CD4-positive, CD25-positive, alpha-beta regulatory T cell (primary cell): Measurements from ENCODE around the gene RIPK4. TPM values are rescaled to one million over a fixed set of nuclear protein-coding genes. Genes with fewer than 3 reads are reported as not detected.

ENCODE experiments used
- ATAC-seq, 2 donors: fragments of 150-1000 bp; cut with Tn5 transposase; one replicate each; pipeline ENCODE4 v1.10.0; 2021; ENCODE audit warnings: low read depth in 2 of 2, moderate number of reproducible peaks in 2 of 2, moderate library complexity in 1 of 2
- DNase-seq, 3 donors: peaks; one replicate each; pipeline versions ENCODE4 v3.0.0 to v3.0.0-alpha.2; 2012 to 2022; ENCODE audit warnings: mixed read lengths in 1 of 3
- H3K27ac ChIP-seq: one replicate; pipeline ENCODE4 v1.7.0; 2013; ENCODE audit warnings: mild to moderate bottlenecking, low read length; ENCODE audit not compliant: insufficient read depth, poor library complexity, severe bottlenecking
- H3K27me3 ChIP-seq: one replicate; pipeline ENCODE4 v1.7.0; 2013; ENCODE audit warnings: low read length; ENCODE audit not compliant: control insufficient read depth, insufficient read depth
- H3K36me3 ChIP-seq: one replicate; pipeline ENCODE4 v1.7.0; 2013; ENCODE audit warnings: mild to moderate bottlenecking, low read length, moderate library complexity; ENCODE audit not compliant: control insufficient read depth, insufficient read depth
- H3K4me1 ChIP-seq: 2 replicates; pipeline ENCODE4 v1.7.0; 2013; ENCODE audit warnings: mild to moderate bottlenecking, low read length; ENCODE audit not compliant: insufficient read depth, control insufficient read depth, poor library complexity, severe bottlenecking
- H3K4me3 ChIP-seq: one replicate; pipeline ENCODE4 v1.7.0; 2013; ENCODE audit warnings: low read depth, mild to moderate bottlenecking, low read length, moderate library complexity
- H3K9me3 ChIP-seq, 2 experiments: 1 replicate in 1 of 2; 2 replicates in 1 of 2; pipeline ENCODE4 v1.7.0; 2013; ENCODE audit warnings: low read length in 2 of 2, mild to moderate bottlenecking in 1 of 2, moderate library complexity in 1 of 2; ENCODE audit not compliant: control insufficient read depth in 2 of 2
- H3K27ac Mint-ChIP-seq, 3 donors: one replicate each; pipeline ENCODE4 v1.8.0; 2020 to 2022; ENCODE audit warnings: mild to moderate bottlenecking in 3 of 3, mixed read lengths in 3 of 3, moderate library complexity in 2 of 3
- H3K27me3 Mint-ChIP-seq: one replicate; pipeline ENCODE4 v1.8.0; 2022; ENCODE audit warnings: mild to moderate bottlenecking, mixed read lengths
- H3K36me3 Mint-ChIP-seq: one replicate; pipeline ENCODE4 v1.8.0; 2020; ENCODE audit warnings: mixed read lengths
- H3K4me1 Mint-ChIP-seq, 4 donors: one replicate each; pipeline ENCODE4 v1.8.0; 2020 to 2022; ENCODE audit warnings: mixed read lengths in 4 of 4, mild to moderate bottlenecking in 1 of 4
- H3K4me3 Mint-ChIP-seq, 4 donors: one replicate each; pipeline ENCODE4 v1.8.0; 2020 to 2022; ENCODE audit warnings: mild to moderate bottlenecking in 4 of 4, mixed read lengths in 4 of 4, moderate library complexity in 3 of 4
- H3K9me3 Mint-ChIP-seq, 7 donors: one replicate each; pipeline ENCODE4 v1.8.0; 2020 to 2022; ENCODE audit warnings: mixed read lengths in 7 of 7, mild to moderate bottlenecking in 3 of 7, moderate library complexity in 2 of 7
- polyA plus RNA-seq, 4 donors: library from polyadenylated mRNA; unstranded; fragments of 300-500 nt; fragmentation: Illumina TruSeq; gene quantifications; one replicate each; pipeline ENCODE4 v1.2.3, GENCODE V29; 2021
- total RNA-seq: library from RNA; stranded (reverse); gene quantifications from one replicate; pipeline ENCODE4 v1.2.3, GENCODE V29; 2022

The RIPK4 gene
- total and polyA plus RNA-seq, 5 donors from 2014 or later, result 0.39 to 0.52 (median 0.41) TPM; not detected in 2

GRCh38 chr21:41710823-41711160 is 56.1 kb downstream of the RIPK4 start:
- Histone ChIP-seq H3K36me3 (no peaks in the 10 kb centered on the region), H3K4me1 (no peaks in the 10 kb centered on the region), H3K27ac (no peak overlapping the region), H3K9me3 (peaks cover 0 to 3% of the 10 kb centered on the region in 2 experiments), H3K27me3 (peaks cover 2% of the 10 kb centered on the region), H3K4me3 (no peak overlapping the region)
- Mint-ChIP-seq H3K36me3 (peaks cover 3% of the 10 kb centered on the region), H3K27ac (no peak overlapping the region), H3K9me3 (peaks cover 0 to 10% (median 3%) of the 10 kb centered on the region in 7 donors), H3K4me1 (peaks cover 0 to 5% (median 2%) of the 10 kb centered on the region in 4 donors), H3K4me3 (no peak overlapping the region), H3K27me3 (peaks cover 45% of the 10 kb centered on the region)
- no peak for ATAC-seq
- DNase-seq, result no peak

GRCh38 chr21:41709965-41710822 is 56.7 kb downstream of the RIPK4 start:
- no peak for ATAC-seq
- Mint-ChIP-seq H3K27me3 (peaks cover 43% of the 10 kb centered on the region), H3K36me3 (peaks cover 3% of the 10 kb centered on the region), H3K9me3 (peaks cover 0 to 10% (median 3%) of the 10 kb centered on the region in 7 donors), H3K4me3 (no peak overlapping the region), H3K4me1 (peaks cover 0 to 5% (median 2%) of the 10 kb centered on the region in 4 donors), H3K27ac (no peak overlapping the region)
- H3K4me3 ChIP-seq, result no peak overlapping the region
- H3K36me3 ChIP-seq, result no peaks in the 10 kb centered on the region
- no peaks in the 10 kb centered on the region for H3K4me1 ChIP-seq
- H3K27me3 ChIP-seq, result peaks cover 2% of the 10 kb centered on the region
- DNase-seq, result no peak
- H3K27ac ChIP-seq, result no peak overlapping the region
- peaks cover 0 to 3% of the 10 kb centered on the region in 2 experiments for H3K9me3 ChIP-seq

GRCh38 chr21:41709166-41709565 is 57.7 kb downstream of the RIPK4 start:
- no peak overlapping the region for H3K27ac Mint-ChIP-seq
- peaks cover 39% of the 10 kb centered on the region for H3K27me3 Mint-ChIP-seq
- H3K36me3 Mint-ChIP-seq, result peaks cover 3% of the 10 kb centered on the region
- H3K9me3 Mint-ChIP-seq, result peaks cover 0 to 10% (median 3%) of the 10 kb centered on the region in 7 donors
- peaks cover 0 to 5% (median 2%) of the 10 kb centered on the region in 4 donors for H3K4me1 Mint-ChIP-seq
- ATAC-seq (no peak), DNase-seq (no peak)
- Histone ChIP-seq H3K27me3 (peaks cover 2% of the 10 kb centered on the region), H3K4me3 (no peak overlapping the region), H3K4me1 (no peaks in the 10 kb centered on the region), H3K27ac (no peak overlapping the region), H3K9me3 (peaks cover 0 to 3% of the 10 kb centered on the region in 2 experiments), H3K36me3 (no peaks in the 10 kb centered on the region)
- H3K4me3 Mint-ChIP-seq, result no peak overlapping the region

- no peaks in the 10 kb centered on the region for H3K4me1 ChIP-seq
- no peak for ATAC-seq
- Mint-ChIP-seq H3K27me3 (peaks cover 38% of the 10 kb centered on the region), H3K36me3 (peaks cover 3% of the 10 kb centered on the region), H3K9me3 (peaks cover 0 to 10% (median 3%) of the 10 kb centered on the region in 7 donors), H3K4me3 (no peak overlapping the region), H3K4me1 (peaks cover 0 to 5% (median 2%) of the 10 kb centered on the region in 4 donors), H3K27ac (no peak overlapping the region)
- H3K36me3 ChIP-seq, result no peaks in the 10 kb centered on the region
- H3K27ac ChIP-seq, result no peak overlapping the region
- H3K9me3 ChIP-seq, result peaks cover 0 to 3% of the 10 kb centered on the region in 2 experiments
- H3K4me3 ChIP-seq, result no peak overlapping the region
- H3K27me3 ChIP-seq, result peaks cover 2% of the 10 kb centered on the region
- DNase-seq, result no peak
Observed at GRCh38 chr21:41707960-41708330, 58.9 kb downstream of the RIPK4 start.

GRCh38 chr21:41707231-41707959 is 59.5 kb downstream of the RIPK4 start:
- H3K4me3 ChIP-seq, result no peak overlapping the region
- no peaks in the 10 kb centered on the region for H3K4me1 ChIP-seq
- H3K27ac ChIP-seq, result no peak overlapping the region
- no peak overlapping the region for H3K27ac Mint-ChIP-seq
- peaks cover 0 to 3% of the 10 kb centered on the region in 2 experiments for H3K9me3 ChIP-seq
- no peak for DNase-seq
- no peaks in the 10 kb centered on the region for H3K36me3 ChIP-seq
- peaks cover 0 to 3% (median 1%) of the 10 kb centered on the region in 4 donors for H3K4me1 Mint-ChIP-seq
- peaks cover 33% of the 10 kb centered on the region for H3K27me3 Mint-ChIP-seq
- H3K9me3 Mint-ChIP-seq, result peaks cover 0 to 10% (median 3%) of the 10 kb centered on the region in 7 donors
- H3K27me3 ChIP-seq, result peaks cover 2% of the 10 kb centered on the region
- ATAC-seq, result no peak
- H3K36me3 Mint-ChIP-seq, result peaks cover 3% of the 10 kb centered on the region
- H3K4me3 Mint-ChIP-seq, result no peak overlapping the region

- Histone ChIP-seq H3K36me3 (no peaks in the 10 kb centered on the region), H3K4me3 (no peak overlapping the region), H3K27ac (no peak overlapping the region), H3K9me3 (peaks cover 0 to 3% of the 10 kb centered on the region in 2 experiments), H3K4me1 (no peaks in the 10 kb centered on the region), H3K27me3 (peaks cover 2% of the 10 kb centered on the region)
- DNase-seq (no peak), ATAC-seq (no peak)
- Mint-ChIP-seq H3K36me3 (peaks cover 3% of the 10 kb centered on the region), H3K4me1 (peaks cover 0 to under 1% (median under 1%) of the 10 kb centered on the region in 4 donors), H3K4me3 (no peak overlapping the region), H3K27ac (no peak overlapping the region), H3K9me3 (peaks cover 0 to 10% (median 3%) of the 10 kb centered on the region in 7 donors), H3K27me3 (peaks cover 27% of the 10 kb centered on the region)
Observed at GRCh38 chr21:41706678-41707077, 60.2 kb downstream of the RIPK4 start.

GRCh38 chr21:41706263-41706639 is 60.6 kb downstream of the RIPK4 start:
- no peak overlapping the region for H3K4me3 Mint-ChIP-seq

More at GRCh38 chr21:41706263-41706639, 60.6 kb downstream of the RIPK4 start:
- peaks cover 2% of the 10 kb centered on the region for H3K27me3 ChIP-seq
- H3K27ac ChIP-seq, result no peak overlapping the region
- no peak for DNase-seq
- H3K4me3 ChIP-seq, result no peak overlapping the region
- H3K36me3 ChIP-seq, result no peaks in the 10 kb centered on the region
- peaks cover 27% of the 10 kb centered on the region for H3K27me3 Mint-ChIP-seq
- no peaks in the 10 kb centered on the region for H3K4me1 Mint-ChIP-seq
- no peak for ATAC-seq
- no peak overlapping the region for H3K27ac Mint-ChIP-seq
- H3K9me3 ChIP-seq, result peaks cover 0 to 3% of the 10 kb centered on the region in 2 experiments
- no peaks in the 10 kb centered on the region for H3K4me1 ChIP-seq
- peaks cover 0 to 10% (median 3%) of the 10 kb centered on the region in 7 donors for H3K9me3 Mint-ChIP-seq
- H3K36me3 Mint-ChIP-seq, result peaks cover 3% of the 10 kb centered on the region
